H9 (cell line): ENCODE measurements around the gene DBN1. TPM values are rescaled to one million over a fixed set of nuclear protein-coding genes. Genes with fewer than 3 reads are reported as not detected.

Experiments
- DNase-seq: peaks from one replicate; pipeline ENCODE4 v3.0.0-alpha.2; 2017
- H2AFZ ChIP-seq: one replicate; pipeline ENCODE4 v1.6.1; 2013; ENCODE audit warnings: mild to moderate bottlenecking, low read length, control low read depth, moderate library complexity
- H2AK5ac ChIP-seq: 2 replicates; pipeline ENCODE4 v1.6.1; 2013; ENCODE audit warnings: low read length, control low read depth, mixed read lengths; ENCODE audit not compliant: insufficient read length
- H2BK120ac ChIP-seq: one replicate; pipeline ENCODE4 v1.6.1; 2013; ENCODE audit warnings: low read depth, mild to moderate bottlenecking, low read length, control low read depth, inconsistent platforms; ENCODE audit not compliant: poor library complexity, severe bottlenecking
- H2BK12ac ChIP-seq: 2 replicates; pipeline ENCODE4 v1.6.1; 2013; ENCODE audit warnings: low read length, control low read depth, mixed read lengths, low read depth; ENCODE audit not compliant: insufficient read length
- H2BK15ac ChIP-seq: 2 replicates; pipeline ENCODE4 v1.6.1; 2013; ENCODE audit warnings: low read depth, low read length, control low read depth
- H2BK20ac ChIP-seq: one replicate; pipeline ENCODE4 v1.6.1; 2013; ENCODE audit warnings: low read depth, mild to moderate bottlenecking, low read length, control low read depth, inconsistent platforms; ENCODE audit not compliant: poor library complexity, severe bottlenecking
- H2BK5ac ChIP-seq: 2 replicates; pipeline ENCODE4 v1.6.1; 2013; ENCODE audit warnings: low read length, control low read depth, mixed read lengths; ENCODE audit not compliant: insufficient read length
- H3K14ac ChIP-seq: 2 replicates; pipeline ENCODE4 v1.6.1; 2013; ENCODE audit warnings: low read length, control low read depth; ENCODE audit not compliant: insufficient read depth
- H3K18ac ChIP-seq: 2 replicates; pipeline ENCODE4 v1.6.1; 2013; ENCODE audit warnings: low read depth, mild to moderate bottlenecking, mixed read lengths, low read length, control low read depth; ENCODE audit not compliant: insufficient read length
- H3K23ac ChIP-seq: 2 replicates; pipeline ENCODE4 v1.6.1; 2013; ENCODE audit warnings: low read length, control low read depth, mixed read lengths, low read depth; ENCODE audit not compliant: insufficient read length
- H3K23me2 ChIP-seq: 2 replicates; pipeline ENCODE4 v1.6.1; 2013; ENCODE audit warnings: low read depth, mild to moderate bottlenecking, mixed read lengths, low read length, control low read depth; ENCODE audit not compliant: insufficient read length, poor library complexity, severe bottlenecking
- H3K27ac ChIP-seq: 2 replicates; pipeline ENCODE4 v1.5.1; 2013; ENCODE audit warnings: low read length, control low read depth, mixed read lengths, low read depth; ENCODE audit not compliant: insufficient read length
- H3K27me3 ChIP-seq: 2 replicates; pipeline ENCODE4 v1.6.1; 2013; ENCODE audit warnings: low read length, control low read depth, inconsistent platforms; ENCODE audit not compliant: insufficient read depth
- H3K4ac ChIP-seq: 2 replicates; pipeline ENCODE4 v1.6.1; 2013; ENCODE audit warnings: low read depth, mild to moderate bottlenecking, control low read depth, inconsistent platforms, low read length, moderate library complexity
- H3K4me1 ChIP-seq: 2 replicates; pipeline ENCODE4 v1.6.1; 2013; ENCODE audit warnings: low read length, control low read depth, inconsistent platforms; ENCODE audit not compliant: insufficient read depth
- H3K4me2 ChIP-seq: 2 replicates; pipeline ENCODE4 v1.6.1; 2013; ENCODE audit warnings: low read length, control low read depth, mixed read lengths; ENCODE audit not compliant: insufficient read length, insufficient read depth
- H3K56ac ChIP-seq: 2 replicates; pipeline ENCODE4 v1.6.1; 2013; ENCODE audit warnings: low read depth, mild to moderate bottlenecking, mixed read lengths, low read length, control low read depth; ENCODE audit not compliant: insufficient read length
- H3K79me1 ChIP-seq: 2 replicates; pipeline ENCODE4 v1.6.1; 2013; ENCODE audit warnings: low read depth, mild to moderate bottlenecking, moderate library complexity, low read length, control low read depth, inconsistent platforms; ENCODE audit not compliant: insufficient read depth, poor library complexity, severe bottlenecking
- H3K79me2 ChIP-seq: 2 replicates; pipeline ENCODE4 v1.6.1; 2013; ENCODE audit warnings: low read length, control low read depth, inconsistent platforms; ENCODE audit not compliant: insufficient read depth
- H3K9ac ChIP-seq: 2 replicates; pipeline ENCODE4 v1.6.1; 2013; ENCODE audit warnings: low read length, control low read depth, mixed read lengths; ENCODE audit not compliant: insufficient read length; ENCODE audit errors: extremely low read depth
- H3K9me3 ChIP-seq: one replicate; pipeline ENCODE4 v1.6.1; 2013; ENCODE audit warnings: low read depth, low read length, inconsistent platforms; ENCODE audit not compliant: control insufficient read depth
- H3T11ph ChIP-seq: one replicate; pipeline ENCODE4 v1.6.1; 2013; ENCODE audit warnings: mild to moderate bottlenecking, low read length, control low read depth, inconsistent platforms
- H4K20me1 ChIP-seq: one replicate; pipeline ENCODE4 v1.6.1; 2013; ENCODE audit not compliant: control insufficient read depth, insufficient read length, insufficient read depth
- H4K5ac ChIP-seq: 2 replicates; pipeline ENCODE4 v1.6.1; 2013; ENCODE audit warnings: low read depth, mild to moderate bottlenecking, mixed read lengths, low read length, control low read depth; ENCODE audit not compliant: insufficient read length
- H4K8ac ChIP-seq: replicated peaks from 2 replicates; pipeline ENCODE4 v1.6.1; 2013; ENCODE audit warnings: low read length, control low read depth, mixed read lengths, low read depth; ENCODE audit not compliant: insufficient read length
- H4K91ac ChIP-seq: 2 replicates; pipeline ENCODE4 v1.6.1; 2013; ENCODE audit warnings: low read depth, mild to moderate bottlenecking, moderate library complexity, mixed read lengths, low read length, control low read depth; ENCODE audit not compliant: insufficient read length
- H3K27ac Mint-ChIP-seq, 3 experiments: 2 replicates in 2 of 3; 3 replicates in 1 of 3; pipeline ENCODE4 v1.8.0; 2020 to 2021; ENCODE audit warnings: mixed read lengths in 3 of 3, mild to moderate bottlenecking in 1 of 3, moderate library complexity in 1 of 3
- H3K27me3 Mint-ChIP-seq: 2 replicates; pipeline ENCODE4 v1.8.0; 2021; ENCODE audit warnings: low read depth, mild to moderate bottlenecking, moderate library complexity, mixed read lengths
- H3K36me3 Mint-ChIP-seq, 3 experiments: 2 replicates in 2 of 3; 3 replicates in 1 of 3; pipeline ENCODE4 v1.8.0; 2020 to 2021; ENCODE audit warnings: low read depth in 3 of 3, mixed read lengths in 3 of 3; ENCODE audit not compliant: insufficient read depth in 1 of 3
- H3K4me1 Mint-ChIP-seq, 2 experiments: 2 replicates each; pipeline ENCODE4 v1.8.0; 2020; ENCODE audit warnings: mixed read lengths in 2 of 2
- H3K4me3 Mint-ChIP-seq, 2 experiments: 2 replicates in 1 of 2; 3 replicates in 1 of 2; pipeline ENCODE4 v1.8.0; 2020 to 2021; ENCODE audit warnings: mild to moderate bottlenecking in 2 of 2, mixed read lengths in 2 of 2, moderate library complexity in 1 of 2
- H3K9me3 Mint-ChIP-seq, 2 experiments: 2 replicates in 1 of 2; 3 replicates in 1 of 2; pipeline ENCODE4 v1.8.0; 2020; ENCODE audit warnings: mild to moderate bottlenecking in 2 of 2, mixed read lengths in 2 of 2, moderate library complexity in 1 of 2
- WGBS: extraction: QIAGEN DNeasy Blood & Tissue Kit; methylation state at CpG from one replicate; pipeline ENCODE4 v1.1.7; 2013; ENCODE audit warnings: missing lambda C conversion rate, low lambda C conversion rate, mixed read lengths; ENCODE audit not compliant: insufficient read length; ENCODE audit errors: extremely low coverage; 5-methylcytosine and 5-hydroxymethylcytosine counted together
- total RNA-seq: library from RNA; stranded (reverse); gene quantifications from 2 replicates; pipeline ENCODE4 v1.2.1, GENCODE V29; 2021
- TF ChIP-seq, protein P1 (sequence below): fragments of 200-600 bp; sonication (generic); conservative IDR thresholded peaks from 3 replicates; pipeline ENCODE4 v1.8.0; 2021; ENCODE audit warnings: antibody characterized with exemption, mild to moderate bottlenecking

The DBN1 gene
- total RNA-seq, 1 experiment from 2014 or later = 340 TPM

DNA sequence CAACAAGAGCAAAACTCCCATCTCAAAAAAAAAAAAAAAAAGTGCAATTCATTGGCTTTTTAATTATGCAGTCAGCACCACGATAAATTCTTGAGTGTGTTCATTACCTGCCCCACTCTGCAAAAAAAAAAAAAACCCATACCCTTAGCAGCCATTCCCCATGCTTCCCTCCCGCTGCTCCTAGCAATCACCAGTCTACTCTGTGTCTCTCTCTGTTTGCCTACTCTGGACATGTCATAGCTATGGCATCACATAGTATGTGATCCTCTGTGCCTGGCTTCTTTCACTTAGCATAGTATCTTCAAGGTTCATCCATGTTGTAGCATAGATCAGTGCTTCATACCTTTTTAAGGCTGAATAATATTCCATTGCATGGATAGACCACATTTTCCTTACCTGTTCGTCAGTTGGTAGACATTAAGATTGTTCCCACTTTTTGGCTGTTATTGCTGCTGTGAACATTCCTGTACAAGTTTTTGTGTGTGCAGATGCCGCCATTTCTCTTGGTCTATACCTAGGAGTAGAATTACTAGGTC, 33.8 kb downstream of the DBN1 start:
- peaks cover 24 to 63% (median 57%) of the 10 kb centered on the region in 3 experiments for H3K36me3 Mint-ChIP-seq
- DNase-seq = no peak
- no peak overlapping the region for H2AFZ ChIP-seq
- no peak overlapping the region for H4K8ac ChIP-seq
- no peak overlapping the region for H4K91ac ChIP-seq
- H3K4me1 ChIP-seq = no peaks in the 10 kb centered on the region
- H3K23ac ChIP-seq = no peak overlapping the region
- H2BK15ac ChIP-seq = no peak overlapping the region
- no peak overlapping the region for H2AK5ac ChIP-seq
- H4K20me1 ChIP-seq = no peaks in the 10 kb centered on the region
- TF ChIP-seq, protein P1, sequence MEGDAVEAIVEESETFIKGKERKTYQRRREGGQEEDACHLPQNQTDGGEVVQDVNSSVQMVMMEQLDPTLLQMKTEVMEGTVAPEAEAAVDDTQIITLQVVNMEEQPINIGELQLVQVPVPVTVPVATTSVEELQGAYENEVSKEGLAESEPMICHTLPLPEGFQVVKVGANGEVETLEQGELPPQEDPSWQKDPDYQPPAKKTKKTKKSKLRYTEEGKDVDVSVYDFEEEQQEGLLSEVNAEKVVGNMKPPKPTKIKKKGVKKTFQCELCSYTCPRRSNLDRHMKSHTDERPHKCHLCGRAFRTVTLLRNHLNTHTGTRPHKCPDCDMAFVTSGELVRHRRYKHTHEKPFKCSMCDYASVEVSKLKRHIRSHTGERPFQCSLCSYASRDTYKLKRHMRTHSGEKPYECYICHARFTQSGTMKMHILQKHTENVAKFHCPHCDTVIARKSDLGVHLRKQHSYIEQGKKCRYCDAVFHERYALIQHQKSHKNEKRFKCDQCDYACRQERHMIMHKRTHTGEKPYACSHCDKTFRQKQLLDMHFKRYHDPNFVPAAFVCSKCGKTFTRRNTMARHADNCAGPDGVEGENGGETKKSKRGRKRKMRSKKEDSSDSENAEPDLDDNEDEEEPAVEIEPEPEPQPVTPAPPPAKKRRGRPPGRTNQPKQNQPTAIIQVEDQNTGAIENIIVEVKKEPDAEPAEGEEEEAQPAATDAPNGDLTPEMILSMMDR = no peak
- H3K79me1 ChIP-seq = no peaks in the 10 kb centered on the region
- H3K9me3 ChIP-seq = no peaks in the 10 kb centered on the region
- peaks cover 6% of the 10 kb centered on the region for H3K27me3 Mint-ChIP-seq
- WGBS = no CpG with 5 or more reads among the region's 4 CpGs
- no peak overlapping the region for H3K4me2 ChIP-seq
- no peak overlapping the region for H3T11ph ChIP-seq
- no peaks in the 10 kb centered on the region; the same call in 1 of the 2 replicates for H3K27me3 ChIP-seq
- H2BK20ac ChIP-seq = no peak overlapping the region
- H3K4ac ChIP-seq = no peak overlapping the region
- no peak overlapping the region for H2BK5ac ChIP-seq
- no peak overlapping the region for H4K5ac ChIP-seq
- no peak overlapping the region for H3K9ac ChIP-seq
- H3K27ac ChIP-seq = no peak overlapping the region
- H3K14ac ChIP-seq = no peak overlapping the region
- H3K23me2 ChIP-seq = no peaks in the 10 kb centered on the region
- no peak overlapping the region for H2BK12ac ChIP-seq
- no peak overlapping the region for H3K4me3 Mint-ChIP-seq
- H3K56ac ChIP-seq = no peak overlapping the region
- H3K27ac Mint-ChIP-seq = no peak overlapping the region; a peak in 1 of 7 replicates
- H2BK120ac ChIP-seq = no peak overlapping the region
- H3K79me2 ChIP-seq = no peaks in the 10 kb centered on the region
- peaks cover 19 to 29% of the 10 kb centered on the region in 2 experiments for H3K4me1 Mint-ChIP-seq
- H3K9me3 Mint-ChIP-seq = peaks cover 0 to 3% of the 10 kb centered on the region in 2 experiments; a peak in 1 of 5 replicates
- H3K18ac ChIP-seq = no peak overlapping the region
